Medulla oblongata (tissue), 1 donor: Measurements from ENCODE around the gene PPP1R14B.

Source experiments
- DNase-seq: peaks from one replicate; pipeline ENCODE4 v3.0.0-alpha.2; 2015; ENCODE audit errors: extremely low spot score

The PPP1R14B gene

DNA sequence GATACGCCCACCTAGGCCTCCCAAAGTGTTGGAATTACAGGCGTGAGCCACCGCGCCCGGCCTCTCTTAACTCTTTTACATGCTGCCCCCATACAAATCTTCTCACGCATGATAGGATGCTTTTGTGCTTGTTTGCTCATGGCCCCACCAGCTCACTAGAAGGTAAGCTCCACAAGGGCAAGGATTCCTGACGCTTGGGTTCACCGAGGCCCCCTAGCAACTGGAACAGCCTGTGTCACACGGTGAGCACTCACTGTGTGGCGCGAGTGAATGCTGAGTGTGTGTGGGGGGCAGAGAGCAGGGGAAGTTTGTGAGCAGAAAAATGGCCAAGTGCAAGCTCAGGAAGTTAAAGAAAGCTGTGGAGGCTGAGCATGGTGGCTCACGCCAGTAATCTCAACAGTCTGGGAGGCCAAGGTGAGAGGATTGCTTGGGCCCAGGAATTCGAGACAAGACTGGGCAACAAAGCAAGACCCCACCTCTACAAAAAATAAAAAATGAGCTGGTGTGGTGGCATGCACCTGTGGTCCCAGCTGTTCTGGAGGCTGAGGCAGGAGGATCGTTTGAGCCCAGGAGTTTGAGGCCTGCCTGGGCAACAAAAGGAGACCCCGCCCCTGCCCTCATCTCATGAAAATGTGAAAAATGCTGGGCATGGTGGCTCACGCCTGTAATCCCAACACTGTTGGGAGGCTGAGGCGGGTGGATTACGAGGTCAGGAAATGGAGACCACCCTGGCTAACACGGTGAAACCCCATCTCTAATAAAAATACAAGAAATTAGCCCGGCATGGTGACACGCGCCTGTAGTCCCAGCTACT is 35.4 kb upstream of the PPP1R14B start:
- no peak for DNase-seq

GRCh38 chr11:64278576-64279190 is 31.9 kb upstream of the PPP1R14B start:
- no peak for DNase-seq

- DNase-seq: no peak
Observed at GRCh38 chr11:64276653-64277431, 30.1 kb upstream of the PPP1R14B start.

DNA sequence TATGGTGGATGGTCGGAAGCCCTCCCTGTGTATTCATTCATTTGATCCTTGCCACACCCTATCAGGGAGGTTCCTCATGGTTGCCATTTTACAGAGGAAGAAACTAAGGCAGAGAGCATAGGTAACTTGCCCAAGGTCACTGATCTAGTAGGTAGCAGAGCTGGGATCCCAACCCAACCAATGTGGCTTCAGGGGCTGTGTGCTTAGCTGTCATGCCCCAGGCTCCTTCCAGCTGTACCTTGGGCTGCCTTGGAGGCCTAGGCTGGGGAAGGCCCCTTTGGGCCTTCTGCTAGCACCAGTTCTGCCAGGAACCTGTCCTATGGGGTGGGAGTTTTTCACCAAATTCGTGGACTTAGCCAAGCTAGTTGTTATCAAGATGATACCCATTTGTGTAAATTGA is 29.1 kb upstream of the PPP1R14B start:
- no peak for DNase-seq

- no peak for DNase-seq
Observed at GRCh38 chr11:64275031-64275800, 28.5 kb upstream of the PPP1R14B start.

GRCh38 chr11:64269540-64270220 is 22.9 kb upstream of the PPP1R14B start:
- DNase-seq: peak; percentile 100

DNA sequence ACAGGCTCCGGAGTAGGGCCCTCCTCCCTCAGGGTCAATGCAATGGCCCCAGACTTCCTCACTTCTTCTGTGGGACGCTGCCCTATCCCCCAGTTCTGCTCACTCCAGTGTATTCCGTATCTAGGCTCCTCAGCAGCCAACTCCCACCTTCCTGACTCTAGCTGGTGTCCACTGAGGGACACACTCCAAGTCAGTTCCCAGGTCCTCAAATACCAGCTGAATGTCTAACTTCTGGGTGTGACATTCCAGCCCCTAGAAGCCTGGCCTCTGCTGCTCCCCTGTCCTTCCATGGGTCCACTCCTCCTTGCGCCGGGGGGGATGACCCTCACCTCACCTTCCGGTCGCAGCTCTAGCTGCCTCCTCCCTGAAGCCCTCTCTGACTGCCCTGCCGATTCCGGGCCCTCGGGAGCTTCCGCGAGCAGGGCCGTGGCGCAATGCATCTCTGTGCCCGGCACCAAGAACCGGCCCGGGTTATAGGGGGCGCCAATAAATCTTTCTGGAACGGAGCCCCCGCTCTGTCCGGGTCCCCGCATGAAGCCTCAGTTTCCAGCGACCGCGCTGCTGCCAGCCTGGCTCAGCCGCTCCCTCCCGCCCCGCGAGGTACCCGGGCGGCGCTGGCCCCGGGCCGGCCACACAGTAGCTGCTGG is 22.3 kb upstream of the PPP1R14B start:
- DNase-seq: peak; percentile 33

GRCh38 chr11:64268025-64268892 is 21.5 kb upstream of the PPP1R14B start:
- DNase-seq: peak; percentile 22

GRCh38 chr11:64267207-64267945 is 20.6 kb upstream of the PPP1R14B start:
- DNase-seq: no peak

- no peak for DNase-seq
Observed at GRCh38 chr11:64266339-64266738, 19.6 kb upstream of the PPP1R14B start.

GRCh38 chr11:64265176-64266160 is 18.7 kb upstream of the PPP1R14B start:
- no peak for DNase-seq

DNA sequence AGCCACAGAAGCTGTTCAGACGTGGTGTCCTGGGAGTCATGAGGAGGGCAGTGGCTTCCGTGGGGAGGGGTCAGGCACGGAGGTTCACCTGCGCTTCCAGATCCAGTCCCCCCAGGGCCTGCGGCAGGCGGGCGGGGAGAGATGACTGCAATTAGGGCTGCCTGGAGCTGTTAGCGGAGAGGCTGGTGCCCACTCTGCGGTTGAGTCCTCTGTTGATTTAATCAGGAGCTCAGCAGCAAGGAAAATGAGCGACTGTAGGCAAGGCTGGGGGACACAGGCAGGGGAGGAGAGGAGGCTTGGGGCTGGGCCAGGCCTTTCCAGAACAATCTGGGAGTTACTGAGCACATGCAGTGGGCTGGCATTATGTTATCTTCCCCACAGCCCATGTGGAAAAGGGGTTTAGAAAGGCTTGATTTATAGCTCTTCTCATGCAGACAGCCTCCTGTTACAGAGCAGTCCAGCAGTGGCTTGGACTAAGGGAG is 17.7 kb upstream of the PPP1R14B start:
- DNase-seq: no peak

- DNase-seq: no peak
Observed at GRCh38 chr11:64263947-64264317, 17.2 kb upstream of the PPP1R14B start.

DNA sequence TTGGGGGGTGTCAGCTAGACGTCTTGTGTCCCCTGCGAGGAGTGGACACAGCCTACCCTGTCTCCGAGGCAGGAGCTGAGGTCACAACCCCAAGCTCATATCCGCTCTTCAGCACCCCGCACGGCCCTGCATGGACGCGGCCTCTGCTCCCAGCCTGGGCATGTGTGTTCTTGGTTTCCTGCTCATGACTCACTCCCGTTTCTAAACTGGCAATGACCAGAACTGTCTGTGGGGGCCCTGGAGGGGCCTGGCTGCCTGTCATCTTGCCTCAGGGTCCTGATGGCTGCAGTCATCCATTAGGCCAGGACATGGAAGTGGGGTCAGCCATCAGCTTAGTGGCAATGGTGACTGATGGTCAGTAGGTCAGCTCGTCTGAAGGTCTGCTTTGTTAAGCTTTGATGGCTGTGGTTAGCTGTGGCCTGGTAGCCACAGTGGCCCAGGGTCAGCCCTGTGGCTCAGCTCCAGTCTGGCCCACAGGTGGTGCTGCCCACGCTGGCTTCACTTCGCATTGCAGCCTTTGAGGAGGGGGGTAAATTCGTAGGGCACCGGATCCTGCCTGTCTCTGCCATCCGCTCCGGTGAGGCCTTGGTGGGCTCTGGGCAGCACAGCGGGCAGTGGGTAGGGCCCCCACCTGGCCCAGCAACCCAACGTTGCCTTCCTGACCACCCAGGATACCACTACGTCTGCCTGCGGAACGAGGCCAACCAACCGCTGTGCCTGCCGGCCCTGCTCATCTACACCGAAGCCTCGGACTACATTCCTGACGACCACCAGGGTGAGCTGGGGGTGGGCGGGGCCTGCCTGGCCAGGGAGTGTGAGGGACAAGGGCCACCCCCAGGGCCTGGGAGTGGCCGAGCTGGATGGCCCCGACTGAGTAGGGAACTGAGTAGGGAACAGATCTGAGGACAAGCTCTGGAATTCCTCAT is 16.5 kb upstream of the PPP1R14B start:
- no peak for DNase-seq

DNA sequence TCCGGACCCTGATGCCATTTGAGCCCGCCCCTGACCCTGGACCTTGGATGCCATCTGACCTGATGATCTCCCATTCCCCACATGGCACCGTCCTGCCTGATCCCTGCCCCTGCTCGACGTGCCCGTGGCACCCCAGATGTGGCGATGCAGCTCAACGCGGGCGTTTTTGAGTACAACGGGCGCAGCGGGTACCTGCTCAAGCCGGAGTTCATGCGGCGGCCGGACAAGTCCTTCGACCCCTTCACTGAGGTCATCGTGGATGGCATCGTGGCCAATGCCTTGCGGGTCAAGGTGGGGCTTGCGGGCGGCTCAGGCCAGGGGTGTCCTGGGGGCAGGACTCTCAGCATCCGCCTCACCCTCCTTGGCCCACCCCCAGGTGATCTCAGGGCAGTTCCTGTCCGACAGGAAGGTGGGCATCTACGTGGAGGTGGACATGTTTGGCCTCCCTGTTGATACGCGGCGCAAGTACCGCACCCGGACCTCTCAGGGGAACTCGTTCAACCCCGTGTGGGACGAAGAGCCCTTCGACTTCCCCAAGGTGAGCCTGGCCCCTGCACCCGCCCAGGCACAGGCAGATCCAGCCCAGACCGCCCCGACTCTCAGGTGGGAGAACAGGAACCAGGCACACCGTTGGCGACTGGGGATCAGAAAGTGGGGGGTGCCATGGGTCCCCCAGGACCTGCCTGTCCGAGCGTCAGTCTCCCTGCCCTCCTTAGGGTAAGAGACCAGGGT is 15.7 kb upstream of the PPP1R14B start:
- DNase-seq: no peak

GRCh38 chr11:64261556-64262080 is 14.9 kb upstream of the PPP1R14B start:
- DNase-seq: no peak
